ENCODE data around the gene EEFSEC. TPM values are rescaled to one million over a fixed set of nuclear protein-coding genes. Genes with fewer than 3 reads are reported as not detected.
A peak's percentile ranks its signal among the peaks of the same experiment; 100 is the strongest.

EEFSEC gene
- total RNA-seq, 1 experiment from 2014 or later = 9.6 TPM

- no peak for TF ChIP-seq EZH2phosphoT487 (IDR thresholded peaks at IDR 0.05; ENCODE audit: borderline replicate concordance, low read length)
- no peak for TF ChIP-seq EZH2 (IDR thresholded peaks at IDR 0.05; ENCODE audit: low read length, unreplicated experiment)
- peak; percentile 29 for TF ChIP-seq CTCF (conservative IDR thresholded peaks at IDR 0.05; ENCODE audit: low read depth, low read length)
- no peaks in the 10 kb centered on the region for H3K36me3 ChIP-seq (ENCODE audit: low read depth, low read length)
- no peaks in the 10 kb centered on the region for H3K27me3 ChIP-seq (ENCODE audit: low read length)
- H2AFZ ChIP-seq (ENCODE audit: low read length) = no peak overlapping the region
- no peak overlapping the region for H3K9ac ChIP-seq (ENCODE audit: low read length)
- H3K4me2 ChIP-seq (ENCODE audit: low read length) = no peak overlapping the region
- H3K9me2 ChIP-seq (replicated peaks; ENCODE audit: low read length) = no peaks in the 10 kb centered on the region
- no peaks in the 10 kb centered on the region for H3F3A ChIP-seq (ENCODE audit: low read length, unreplicated experiment)
- ATAC-seq (no peak), DNase-seq (no peak)
- no peaks in the 10 kb centered on the region for H3K79me2 ChIP-seq (ENCODE audit: low read length)
- POLR2A ChIA-PET (ENCODE audit: unreplicated experiment) = no interaction called here
- no peak overlapping the region for H3K4me3 ChIP-seq (ENCODE audit: low read length)
- intact Hi-C loops (cut with micrococcal nuclease) = no loop called here
- CTCF ChIA-PET = no interaction called here
- H3K27ac ChIP-seq (ENCODE audit: low read length) = no peak overlapping the region
- H3K9me3 ChIP-seq (ENCODE audit: low read length) = no peaks in the 10 kb centered on the region
- no peaks in the 10 kb centered on the region for H4K20me1 ChIP-seq (ENCODE audit: low read length)
- no TSS peak for BruUV-seq (replicated peaks)
- no peaks in the 10 kb centered on the region for H3K4me1 ChIP-seq (ENCODE audit: insufficient read depth, low read length)
Measured at GRCh38 chr3:128369881-128370642, 216.8 kb downstream of the EEFSEC start.

GRCh38 chr3:128372281-128372680 is 219.0 kb downstream of the EEFSEC start:
- no peak overlapping the region for H3K27ac ChIP-seq (ENCODE audit: low read length)
- CTCF ChIA-PET = no interaction called here
- intact Hi-C loops (cut with micrococcal nuclease) = no loop called here

More at GRCh38 chr3:128372281-128372680, 219.0 kb downstream of the EEFSEC start:
- Histone ChIP-seq H3K9me3 (ENCODE audit: low read length) (no peaks in the 10 kb centered on the region), H3F3A (ENCODE audit: low read length, unreplicated experiment) (no peaks in the 10 kb centered on the region), H2AFZ (ENCODE audit: low read length) (no peak overlapping the region), H3K36me3 (ENCODE audit: low read depth, low read length) (no peaks in the 10 kb centered on the region), H3K9me2 (replicated peaks; ENCODE audit: low read length) (no peaks in the 10 kb centered on the region), H3K79me2 (ENCODE audit: low read length) (no peaks in the 10 kb centered on the region), H3K4me2 (ENCODE audit: low read length) (no peak overlapping the region), H3K27me3 (ENCODE audit: low read length) (no peaks in the 10 kb centered on the region), H4K20me1 (ENCODE audit: low read length) (no peaks in the 10 kb centered on the region), H3K4me3 (ENCODE audit: low read length) (no peak overlapping the region), H3K4me1 (ENCODE audit: insufficient read depth, low read length) (no peaks in the 10 kb centered on the region), H3K9ac (ENCODE audit: low read length) (no peak overlapping the region)
- TF ChIP-seq EZH2phosphoT487 (IDR thresholded peaks at IDR 0.05; ENCODE audit: borderline replicate concordance, low read length) = no peak
- no peak for TF ChIP-seq EZH2 (IDR thresholded peaks at IDR 0.05; ENCODE audit: low read length, unreplicated experiment)
- TF ChIP-seq CTCF (conservative IDR thresholded peaks at IDR 0.05; ENCODE audit: low read depth, low read length) = no peak
- POLR2A ChIA-PET (ENCODE audit: unreplicated experiment) = no interaction called here
- no peak for DNase-seq
- BruUV-seq (replicated peaks) = no TSS peak
- ATAC-seq = no peak

All from PC-3 (cell line).